Hepatocyte (in vitro differentiated cells): Measurements from ENCODE around the gene GADD45B. TPM values are rescaled to one million over a fixed set of nuclear protein-coding genes. Genes with fewer than 3 reads are reported as not detected.

Experiments
- DNase-seq: peaks from one replicate; pipeline ENCODE4 v3.0.0-alpha.2; 2016; ENCODE audit warnings: low spot score
- H2AFZ ChIP-seq: fragments of 200-600 bp; sonication (generic); 2 replicates; pipeline ENCODE4 v1.6.0; 2016; ENCODE audit warnings: antibody characterized with exemption, mild to moderate bottlenecking
- H3K27ac ChIP-seq: fragments of 200-600 bp; sonication (generic); 2 replicates; pipeline ENCODE4 v1.5.1; 2016; ENCODE audit warnings: mild to moderate bottlenecking
- H3K27me3 ChIP-seq: fragments of 200-600 bp; sonication (generic); 2 replicates; pipeline ENCODE4 v1.6.1; 2016
- H3K36me3 ChIP-seq: fragments of 200-600 bp; sonication (generic); replicated peaks from 2 replicates; pipeline ENCODE4 v1.5.1; 2016; ENCODE audit warnings: low read depth; ENCODE audit not compliant: insufficient read depth
- H3K4me1 ChIP-seq: fragments of 200-600 bp; sonication (generic); 2 replicates; pipeline ENCODE4 v1.5.1; 2016; ENCODE audit warnings: mild to moderate bottlenecking, moderate library complexity; ENCODE audit not compliant: insufficient read depth
- H3K4me2 ChIP-seq: fragments of 200-600 bp; sonication (generic); 2 replicates; pipeline ENCODE4 v1.6.0; 2016
- H3K4me3 ChIP-seq: fragments of 200-600 bp; sonication (generic); 2 replicates; pipeline ENCODE4 v1.5.1; 2016; ENCODE audit warnings: mild to moderate bottlenecking
- H3K79me2 ChIP-seq: fragments of 200-600 bp; sonication (generic); 2 replicates; pipeline ENCODE4 v1.6.0; 2017; ENCODE audit warnings: mild to moderate bottlenecking
- H3K9me2 ChIP-seq: fragments of 200-600 bp; sonication (generic); replicated peaks from 2 replicates; pipeline ENCODE4 v1.6.0; 2017; ENCODE audit warnings: mild to moderate bottlenecking; ENCODE audit not compliant: insufficient read depth
- H3K9me3 ChIP-seq: fragments of 200-600 bp; sonication (generic); 2 replicates; pipeline ENCODE4 v1.5.1; 2016; ENCODE audit warnings: low read depth, mild to moderate bottlenecking
- H4K20me1 ChIP-seq: fragments of 200-600 bp; sonication (generic); 2 replicates; pipeline ENCODE4 v1.6.0; 2016; ENCODE audit warnings: mild to moderate bottlenecking; ENCODE audit not compliant: insufficient read depth, poor library complexity, severe bottlenecking
- CTCF ChIP-seq: fragments of 200-600 bp; sonication (generic); IDR thresholded peaks from 2 replicates; pipeline ENCODE4 v1.5.1; 2016; ENCODE audit warnings: antibody characterized with exemption, mild to moderate bottlenecking; ENCODE audit not compliant: poor library complexity
- EZH2 ChIP-seq: fragments of 200-600 bp; sonication (generic); IDR thresholded peaks from 2 replicates; pipeline ENCODE4 v1.6.1; 2016; ENCODE audit warnings: antibody characterized with exemption, mild to moderate bottlenecking, borderline replicate concordance
- EZH2phosphoT487 ChIP-seq: fragments of 200-600 bp; sonication (generic); IDR thresholded peaks from one replicate; pipeline ENCODE4 v1.6.1; 2018; ENCODE audit warnings: antibody characterized with exemption, mild to moderate bottlenecking, low read depth, moderate library complexity; ENCODE audit not compliant: unreplicated experiment, severe bottlenecking
- WGBS: methylation state at CpG from one replicate; pipeline ENCODE4 v1.1.6; 2016; ENCODE audit warnings: low lambda C conversion rate; ENCODE audit errors: missing lambda C conversion rate; 5-methylcytosine and 5-hydroxymethylcytosine counted together
- polyA plus RNA-seq: library from polyadenylated mRNA; unstranded; fragments of >200 nt; fragmentation: Nextera tagmentation; extraction: Ambion mirVana; gene quantifications from 2 replicates; pipeline ENCODE4 v1.2.1, GENCODE V29; 2016
- total RNA-seq: library from RNA; depleted of rRNA; stranded (reverse); fragments of >200 nt; gene quantifications from 2 replicates; pipeline ENCODE4 v1.2.3, GENCODE V29; 2014

The GADD45B gene
- total and polyA plus RNA-seq, 2 experiments from 2014 or later, result 126 to 229 TPM

GRCh38 chr19:2487842-2488241 is 11.9 kb downstream of the GADD45B start:
- DNase-seq, result no peak
- TF ChIP-seq EZH2phosphoT487 (no peak), CTCF (no peak), EZH2 (no peak)
- H3K27me3 ChIP-seq, result peaks cover 9% of the 10 kb centered on the region
- H3K4me3 ChIP-seq, result no peak overlapping the region
- peaks cover 11% of the 10 kb centered on the region for H3K4me1 ChIP-seq
- no peak overlapping the region for H3K27ac ChIP-seq
- H3K79me2 ChIP-seq, result no peaks in the 10 kb centered on the region
- no peaks in the 10 kb centered on the region for H3K9me3 ChIP-seq
- no peaks in the 10 kb centered on the region for H3K36me3 ChIP-seq
- no peak overlapping the region for H3K4me2 ChIP-seq
- H3K9me2 ChIP-seq, result no peaks in the 10 kb centered on the region
- H4K20me1 ChIP-seq, result no peaks in the 10 kb centered on the region
- no peak overlapping the region for H2AFZ ChIP-seq
- WGBS, result 58% methylated on average over 13 of the region's 15 CpGs

- H3K27me3 ChIP-seq, result peaks cover 9% of the 10 kb centered on the region
- no peaks in the 10 kb centered on the region for H3K79me2 ChIP-seq
- H3K36me3 ChIP-seq, result no peaks in the 10 kb centered on the region
- H3K9me3 ChIP-seq, result no peaks in the 10 kb centered on the region
- WGBS, result 51% methylated on average over 27 of the region's 32 CpGs
- H3K4me2 ChIP-seq, result peak overlapping the region; percentile 84
- no peaks in the 10 kb centered on the region for H4K20me1 ChIP-seq
- no peak overlapping the region for H2AFZ ChIP-seq
- H3K4me3 ChIP-seq, result no peak overlapping the region
- peaks cover 11% of the 10 kb centered on the region for H3K4me1 ChIP-seq
- no peak for TF ChIP-seq EZH2phosphoT487
- no peak for TF ChIP-seq EZH2
- TF ChIP-seq CTCF, result no peak
- no peak for DNase-seq
- no peaks in the 10 kb centered on the region for H3K9me2 ChIP-seq
- no peak overlapping the region for H3K27ac ChIP-seq
Observed at GRCh38 chr19:2488405-2488941, 12.5 kb downstream of the GADD45B start.

- H3K27me3 ChIP-seq, result peaks cover 9% of the 10 kb centered on the region
- DNase-seq, result peak; percentile 83
Observed at GRCh38 chr19:2488942-2489731, 13.2 kb downstream of the GADD45B start.

More at GRCh38 chr19:2488942-2489731, 13.2 kb downstream of the GADD45B start:
- TF ChIP-seq EZH2phosphoT487, result no peak
- TF ChIP-seq CTCF, result no peak
- TF ChIP-seq EZH2, result no peak
- 16% methylated on average over 56 of the region's 78 CpGs for WGBS
- H3K4me3 ChIP-seq, result peak overlapping the region; percentile 10
- peak overlapping the region; percentile 84 for H3K4me2 ChIP-seq
- H3K27ac ChIP-seq, result no peak overlapping the region
- H3K9me2 ChIP-seq, result no peaks in the 10 kb centered on the region
- no peak overlapping the region for H2AFZ ChIP-seq
- H3K4me1 ChIP-seq, result peaks cover 14% of the 10 kb centered on the region
- no peaks in the 10 kb centered on the region for H3K36me3 ChIP-seq
- H3K79me2 ChIP-seq, result no peaks in the 10 kb centered on the region
- H3K9me3 ChIP-seq, result no peaks in the 10 kb centered on the region
- H4K20me1 ChIP-seq, result no peaks in the 10 kb centered on the region
